Measurements from ENCODE around the gene BUD31. TPM values are rescaled to one million over a fixed set of nuclear protein-coding genes. Genes with fewer than 3 reads are reported as not detected.

Gene BUD31
- total and polyA plus RNA-seq, 9 of the 15 experiments (the other 6 are each of a cell fraction or from before 2014, with no cell fraction given): 105 to 342 (median 247) TPM

DNA sequence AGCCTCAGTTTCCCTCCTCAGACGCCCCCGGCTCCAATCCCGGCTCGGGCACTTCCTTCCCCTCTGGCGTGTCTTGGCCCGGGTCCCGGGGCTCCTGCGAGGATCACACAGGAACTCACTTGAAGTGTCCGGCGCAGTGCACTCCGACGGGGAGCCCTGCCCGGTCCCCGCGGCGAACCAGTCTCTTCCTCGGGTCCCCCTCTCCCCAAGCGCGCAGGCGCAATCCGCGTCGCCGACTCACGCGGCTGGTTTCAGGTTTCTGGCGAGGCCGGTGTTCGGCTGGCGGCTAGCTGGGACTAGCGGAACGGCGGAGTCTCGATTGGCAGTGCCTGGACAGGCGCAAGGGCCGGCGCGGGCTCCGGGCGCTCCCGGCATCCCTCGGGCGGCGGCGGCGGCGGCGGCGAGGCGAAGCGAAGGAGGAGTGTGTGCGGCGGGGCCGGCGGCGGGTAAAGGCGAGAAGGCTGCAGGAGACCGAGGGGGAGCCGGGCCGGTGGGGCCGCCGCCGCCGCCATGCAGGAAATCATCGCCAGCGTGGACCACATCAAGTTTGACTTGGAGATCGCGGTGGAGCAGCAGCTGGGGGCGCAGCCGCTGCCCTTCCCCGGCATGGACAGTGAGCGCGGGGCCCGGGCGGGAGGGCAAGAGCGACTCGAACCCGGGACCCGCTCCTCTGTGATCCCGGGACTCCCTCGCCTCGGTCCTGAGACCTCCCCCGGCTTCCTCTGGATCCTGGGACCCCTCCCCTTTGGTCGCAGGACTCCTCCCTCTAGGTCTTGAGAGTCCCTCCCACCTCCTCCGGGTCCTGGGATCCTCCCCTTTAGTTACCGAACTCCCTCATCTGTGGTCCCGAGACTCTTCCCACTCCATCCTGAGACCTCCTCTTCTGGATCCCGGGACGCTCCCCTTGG lies 30.1 kb downstream of the BUD31 start, which contains the start of the genes CPSF4 and PTCD1 (continued):
- 0 out of 2 replicates have a peak, but pooled peaks have one; percentile 20 for TF ChIP-seq MEF2A (IDR thresholded peaks at IDR 0.05; ENCODE audit: control insufficient read depth, low read depth, low read length)
- no peak for TF ChIP-seq ETV6 (IDR thresholded peaks at IDR 0.05; ENCODE audit: borderline replicate concordance in 1 of 2, low read depth in 2 of 2, low read length in 1 of 2)
- TF ChIP-seq ETV6 (CRISPR knock-in tag; IDR thresholded peaks at IDR 0.05; ENCODE audit: borderline replicate concordance): no peak
- no peak for TF ChIP-seq NCOA2 (IDR thresholded peaks at IDR 0.05; ENCODE audit: partially characterized antibody in 2 of 2)
- TF ChIP-seq TRIM28 (IDR thresholded peaks at IDR 0.05): no peak
- TF ChIP-seq ZNF175 (CRISPR knock-in tag; IDR thresholded peaks at IDR 0.05; ENCODE audit: low read depth): 0 out of 2 replicates have a peak, but pooled peaks have one; percentile 44
- TF ChIP-seq, protein P1, sequence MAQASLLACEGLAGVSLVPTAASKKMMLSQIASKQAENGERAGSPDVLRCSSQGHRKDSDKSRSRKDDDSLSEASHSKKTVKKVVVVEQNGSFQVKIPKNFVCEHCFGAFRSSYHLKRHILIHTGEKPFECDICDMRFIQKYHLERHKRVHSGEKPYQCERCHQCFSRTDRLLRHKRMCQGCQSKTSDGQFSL (CRISPR knock-in tag; IDR thresholded peaks at IDR 0.05): no peak
- TF ChIP-seq, protein P1 (tag; IDR thresholded peaks at IDR 0.05): no peak
- TF ChIP-seq ZNF143 (CRISPR knock-in tag; IDR thresholded peaks at IDR 0.05): peak; percentile 80
- peak; percentile 73; the same call in 1 of the 2 replicates for TF ChIP-seq BCOR (IDR thresholded peaks at IDR 0.05)
- peak; percentile 74 for TF ChIP-seq POLR2B (IDR thresholded peaks at IDR 0.05; ENCODE audit: low read depth, partially characterized antibody)
- TF ChIP-seq, protein P2, sequence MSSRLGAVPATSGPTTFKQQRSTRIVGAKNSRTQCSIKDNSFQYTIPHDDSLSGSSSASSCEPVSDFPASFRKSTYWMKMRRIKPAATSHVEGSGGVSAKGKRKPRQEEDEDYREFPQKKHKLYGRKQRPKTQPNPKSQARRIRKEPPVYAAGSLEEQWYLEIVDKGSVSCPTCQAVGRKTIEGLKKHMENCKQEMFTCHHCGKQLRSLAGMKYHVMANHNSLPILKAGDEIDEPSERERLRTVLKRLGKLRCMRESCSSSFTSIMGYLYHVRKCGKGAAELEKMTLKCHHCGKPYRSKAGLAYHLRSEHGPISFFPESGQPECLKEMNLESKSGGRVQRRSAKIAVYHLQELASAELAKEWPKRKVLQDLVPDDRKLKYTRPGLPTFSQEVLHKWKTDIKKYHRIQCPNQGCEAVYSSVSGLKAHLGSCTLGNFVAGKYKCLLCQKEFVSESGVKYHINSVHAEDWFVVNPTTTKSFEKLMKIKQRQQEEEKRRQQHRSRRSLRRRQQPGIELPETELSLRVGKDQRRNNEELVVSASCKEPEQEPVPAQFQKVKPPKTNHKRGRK (tag; IDR thresholded peaks at IDR 0.05): no peak
- TF ChIP-seq, protein P3, sequence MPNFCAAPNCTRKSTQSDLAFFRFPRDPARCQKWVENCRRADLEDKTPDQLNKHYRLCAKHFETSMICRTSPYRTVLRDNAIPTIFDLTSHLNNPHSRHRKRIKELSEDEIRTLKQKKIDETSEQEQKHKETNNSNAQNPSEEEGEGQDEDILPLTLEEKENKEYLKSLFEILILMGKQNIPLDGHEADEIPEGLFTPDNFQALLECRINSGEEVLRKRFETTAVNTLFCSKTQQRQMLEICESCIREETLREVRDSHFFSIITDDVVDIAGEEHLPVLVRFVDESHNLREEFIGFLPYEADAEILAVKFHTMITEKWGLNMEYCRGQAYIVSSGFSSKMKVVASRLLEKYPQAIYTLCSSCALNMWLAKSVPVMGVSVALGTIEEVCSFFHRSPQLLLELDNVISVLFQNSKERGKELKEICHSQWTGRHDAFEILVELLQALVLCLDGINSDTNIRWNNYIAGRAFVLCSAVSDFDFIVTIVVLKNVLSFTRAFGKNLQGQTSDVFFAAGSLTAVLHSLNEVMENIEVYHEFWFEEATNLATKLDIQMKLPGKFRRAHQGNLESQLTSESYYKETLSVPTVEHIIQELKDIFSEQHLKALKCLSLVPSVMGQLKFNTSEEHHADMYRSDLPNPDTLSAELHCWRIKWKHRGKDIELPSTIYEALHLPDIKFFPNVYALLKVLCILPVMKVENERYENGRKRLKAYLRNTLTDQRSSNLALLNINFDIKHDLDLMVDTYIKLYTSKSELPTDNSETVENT (CRISPR knock-in tag; IDR thresholded peaks at IDR 0.05): no peak
- TF ChIP-seq POU5F1 (IDR thresholded peaks at IDR 0.05; ENCODE audit: borderline replicate concordance, low read depth, low read length, partially characterized antibody): no peak
- peak in 1 of 2 experiments; percentile 65; a peak in 1 of 3 replicates for TF ChIP-seq CBX3 (IDR thresholded peaks at IDR 0.05; ENCODE audit: borderline replicate concordance in 1 of 2, low read length in 2 of 2)
- TF ChIP-seq MTF1 (CRISPR knock-in tag; IDR thresholded peaks at IDR 0.05; ENCODE audit: borderline replicate concordance): no peak
- no peak; the same call in 1 of the 2 replicates for TF ChIP-seq GATAD2B (IDR thresholded peaks at IDR 0.05; ENCODE audit: borderline replicate concordance)
- TF ChIP-seq ZNF699 (CRISPR knock-in tag; IDR thresholded peaks at IDR 0.05; ENCODE audit: insufficient replicate concordance): no peak
- TF ChIP-seq TBP (optimal IDR thresholded peaks at IDR 0.05; ENCODE audit: low read depth, low read length): peak; percentile 71
- TF ChIP-seq DACH1 (IDR thresholded peaks at IDR 0.05; ENCODE audit: partially characterized antibody): no peak
- TF ChIP-seq, protein P4, sequence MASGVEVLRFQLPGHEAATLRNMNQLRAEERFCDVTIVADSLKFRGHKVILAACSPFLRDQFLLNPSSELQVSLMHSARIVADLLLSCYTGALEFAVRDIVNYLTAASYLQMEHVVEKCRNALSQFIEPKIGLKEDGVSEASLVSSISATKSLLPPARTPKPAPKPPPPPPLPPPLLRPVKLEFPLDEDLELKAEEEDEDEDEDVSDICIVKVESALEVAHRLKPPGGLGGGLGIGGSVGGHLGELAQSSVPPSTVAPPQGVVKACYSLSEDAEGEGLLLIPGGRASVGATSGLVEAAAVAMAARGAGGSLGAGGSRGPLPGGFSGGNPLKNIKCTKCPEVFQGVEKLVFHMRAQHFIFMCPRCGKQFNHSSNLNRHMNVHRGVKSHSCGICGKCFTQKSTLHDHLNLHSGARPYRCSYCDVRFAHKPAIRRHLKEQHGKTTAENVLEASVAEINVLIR (CRISPR knock-in tag; IDR thresholded peaks at IDR 0.05): no peak
